Cardiac muscle cell (in vitro differentiated cells and primary cell): ENCODE data around the gene RENBP. TPM values are rescaled to one million over a fixed set of nuclear protein-coding genes. Genes with fewer than 3 reads are reported as not detected.

ENCODE experiments used
- DNase-seq, 2 donors: peaks; one replicate each; pipeline versions ENCODE4 v3.0.0 to v3.0.0-alpha.2; 2010 to 2017; ENCODE audit warnings: low read depth in 1 of 2, low spot score in 1 of 2
- H3K27ac ChIP-seq: fragments of 200-600 bp; sonication (generic); 2 replicates; pipeline ENCODE4 v1.5.1; 2016
- H3K27me3 ChIP-seq: fragments of 200-600 bp; sonication (generic); 2 replicates; pipeline ENCODE4 v1.6.0; 2016; ENCODE audit warnings: control low read depth
- H3K36me3 ChIP-seq: fragments of 200-600 bp; sonication (generic); 2 replicates; pipeline ENCODE4 v1.5.1; 2016; ENCODE audit warnings: control low read depth
- H3K4me1 ChIP-seq: fragments of 200-600 bp; sonication (generic); 2 replicates; pipeline ENCODE4 v1.8.1; 2017; ENCODE audit warnings: low read depth, mild to moderate bottlenecking, mixed run types
- H3K4me3 ChIP-seq: fragments of 200-600 bp; sonication (generic); 2 replicates; pipeline ENCODE4 v1.5.1; 2016; ENCODE audit warnings: mild to moderate bottlenecking
- H3K9me3 ChIP-seq: fragments of 200-600 bp; sonication (generic); 2 replicates; pipeline ENCODE4 v1.5.1; 2017; ENCODE audit warnings: low read depth, mild to moderate bottlenecking, control low read depth
- CTCF ChIP-seq: IDR thresholded peaks from 2 replicates; pipeline ENCODE4 v1.5.1; 2012; ENCODE audit warnings: low read depth, mild to moderate bottlenecking, low read length
- polyA plus RNA-seq: library from polyadenylated mRNA; unstranded; fragments of >200 nt; fragmentation: Nextera tagmentation; extraction: Ambion mirVana; gene quantifications from 2 replicates; pipeline ENCODE4 v1.2.1, GENCODE V29; 2016
- total RNA-seq: library from RNA; depleted of rRNA; stranded (reverse); fragments of >200 nt; gene quantifications from 2 replicates; pipeline ENCODE4 v1.2.3, GENCODE V29; 2016

The RENBP gene
- total and polyA plus RNA-seq, 2 experiments from 2014 or later = 7.4 to 12.4 TPM

GRCh38 chrX:153955228-153955732 is 10.8 kb upstream of the RENBP start:
- Histone ChIP-seq H3K4me3 (no peak overlapping the region), H3K27me3 (no peaks in the 10 kb centered on the region), H3K36me3 (peaks cover under 1% of the 10 kb centered on the region), H3K4me1 (no peaks in the 10 kb centered on the region), H3K27ac (no peak overlapping the region), H3K9me3 (no peaks in the 10 kb centered on the region)
- TF ChIP-seq CTCF = no peak
- DNase-seq = no peak

- Histone ChIP-seq H3K27ac (no peak overlapping the region), H3K9me3 (no peaks in the 10 kb centered on the region), H3K36me3 (peaks cover 3% of the 10 kb centered on the region), H3K4me1 (no peaks in the 10 kb centered on the region), H3K4me3 (no peak overlapping the region), H3K27me3 (no peaks in the 10 kb centered on the region)
- no peak for DNase-seq
- TF ChIP-seq CTCF = no peak
Measured at GRCh38 chrX:153954558-153955227, 10.2 kb upstream of the RENBP start.

- H3K36me3 ChIP-seq = peaks cover 3% of the 10 kb centered on the region
- H3K4me3 ChIP-seq = no peak overlapping the region
- no peaks in the 10 kb centered on the region for H3K9me3 ChIP-seq
- H3K4me1 ChIP-seq = no peaks in the 10 kb centered on the region
- H3K27ac ChIP-seq = peak overlapping the region; percentile 71
- H3K27me3 ChIP-seq = no peaks in the 10 kb centered on the region
- DNase-seq = no peak
- TF ChIP-seq CTCF = no peak
Measured at GRCh38 chrX:153953892-153954557, 9.6 kb upstream of the RENBP start.

- peak; percentile 81 for TF ChIP-seq CTCF
- no peaks in the 10 kb centered on the region for H3K27me3 ChIP-seq
- H3K4me3 ChIP-seq = no peak overlapping the region
- no peaks in the 10 kb centered on the region for H3K9me3 ChIP-seq
- peaks cover 3% of the 10 kb centered on the region for H3K36me3 ChIP-seq
- peak; percentile 65 to 69 for DNase-seq
- peak overlapping the region; percentile 78 for H3K27ac ChIP-seq
- no peaks in the 10 kb centered on the region for H3K4me1 ChIP-seq
Measured at GRCh38 chrX:153953342-153953830, 8.9 kb upstream of the RENBP start.

- Histone ChIP-seq H3K27me3 (no peaks in the 10 kb centered on the region), H3K4me3 (no peak overlapping the region), H3K9me3 (no peaks in the 10 kb centered on the region), H3K27ac (peak overlapping the region; percentile 78), H3K4me1 (no peaks in the 10 kb centered on the region), H3K36me3 (peaks cover 3% of the 10 kb centered on the region)
- no peak for DNase-seq
- no peak for TF ChIP-seq CTCF
Measured at GRCh38 chrX:153952373-153953026, 8.1 kb upstream of the RENBP start.
